GM21515 (cell line): ENCODE results near the gene DNAH5.

Source experiments
- ATAC-seq: cut with Tn5 transposase; IDR thresholded peaks from one replicate; pipeline ENCODE4 v1.9.1; 2021; ENCODE audit not compliant: unreplicated experiment

Gene DNAH5

GRCh38 chr5:13945271-13945670, 783 bp upstream of the DNAH5 start:
- no peak for ATAC-seq

DNA sequence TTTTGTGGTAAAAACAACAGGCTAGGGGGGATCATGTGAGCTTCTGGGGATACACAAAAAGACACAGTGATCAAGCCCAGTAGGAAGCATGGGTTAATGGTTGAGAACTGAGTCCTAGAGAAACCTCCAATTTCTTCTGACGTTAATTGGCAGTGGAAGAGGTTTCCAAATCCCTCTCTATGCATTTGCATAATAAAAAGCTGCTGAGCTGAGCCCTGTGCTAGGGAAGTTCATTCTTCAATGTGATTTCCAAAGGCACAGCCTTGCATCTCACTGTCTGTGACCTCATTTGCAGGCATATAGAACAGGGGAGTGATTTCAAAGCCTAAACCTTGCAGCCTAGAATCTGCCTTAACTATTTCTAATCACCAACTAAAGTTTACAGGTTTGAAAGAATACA, 812 bp downstream of the DNAH5 start:
- ATAC-seq: no peak

- no peak for ATAC-seq
These were observed 3.0 kb downstream of the DNAH5 start for GRCh38 chr5:13941468-13941867.

DNA sequence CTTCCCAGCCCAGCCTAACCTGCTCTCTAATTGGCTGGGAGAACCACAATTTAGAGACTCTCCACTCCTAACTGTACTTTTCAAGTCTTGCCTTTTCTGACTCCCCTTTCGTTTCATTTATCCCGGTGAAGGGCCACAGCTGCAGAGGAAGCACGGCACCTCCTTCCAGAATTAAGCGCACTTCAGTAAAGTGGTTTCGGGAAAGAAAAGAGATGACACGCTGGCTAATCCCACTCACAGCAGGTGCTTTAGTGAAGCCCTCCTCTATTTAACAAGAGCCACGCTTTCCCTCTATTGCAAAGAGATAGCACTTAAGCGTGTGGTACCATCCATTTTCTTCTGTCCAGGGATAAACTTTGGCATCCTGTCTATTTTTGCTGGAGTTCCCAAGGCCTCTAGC, 4.8 kb downstream of the DNAH5 start:
- no peak for ATAC-seq

DNA sequence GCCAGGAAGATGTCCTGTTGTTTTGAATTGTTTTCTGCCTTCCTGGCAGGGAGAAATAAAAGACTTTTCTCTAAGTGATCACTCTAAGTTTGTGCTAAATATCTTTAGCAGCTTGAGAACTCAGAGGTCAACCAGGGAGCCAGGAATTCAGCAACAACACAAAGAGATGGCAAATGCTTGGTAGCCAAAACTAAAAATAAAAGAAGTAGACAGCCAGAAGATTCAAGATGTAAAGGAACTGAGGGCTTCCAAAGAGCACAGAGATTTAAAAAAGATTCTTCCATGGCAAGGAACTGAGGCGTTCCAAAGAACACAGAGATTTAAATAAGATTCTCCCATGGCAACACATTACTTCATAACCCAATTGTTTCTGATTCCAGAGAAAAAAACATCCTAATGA, 9.6 kb downstream of the DNAH5 start:
- ATAC-seq: no peak

DNA sequence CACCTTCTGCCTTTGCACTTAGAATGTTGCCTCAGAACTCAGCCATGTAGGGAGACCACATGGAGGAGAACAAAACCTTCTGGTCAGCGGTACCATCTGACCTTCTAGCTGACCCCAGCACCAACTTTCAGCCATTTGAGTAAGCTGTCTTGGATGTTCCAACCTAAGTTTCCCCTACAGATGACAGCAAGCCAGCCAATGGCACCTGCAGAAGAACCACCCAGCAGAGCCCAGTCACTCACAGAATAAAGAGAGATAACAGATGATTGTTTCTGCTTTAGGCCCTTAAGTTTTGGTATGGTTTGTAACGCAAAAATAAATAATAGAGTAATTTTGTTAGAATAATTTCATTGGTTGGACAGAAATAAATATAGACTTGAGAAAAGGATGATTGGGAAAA, 10.4 kb downstream of the DNAH5 start:
- ATAC-seq: no peak

DNA sequence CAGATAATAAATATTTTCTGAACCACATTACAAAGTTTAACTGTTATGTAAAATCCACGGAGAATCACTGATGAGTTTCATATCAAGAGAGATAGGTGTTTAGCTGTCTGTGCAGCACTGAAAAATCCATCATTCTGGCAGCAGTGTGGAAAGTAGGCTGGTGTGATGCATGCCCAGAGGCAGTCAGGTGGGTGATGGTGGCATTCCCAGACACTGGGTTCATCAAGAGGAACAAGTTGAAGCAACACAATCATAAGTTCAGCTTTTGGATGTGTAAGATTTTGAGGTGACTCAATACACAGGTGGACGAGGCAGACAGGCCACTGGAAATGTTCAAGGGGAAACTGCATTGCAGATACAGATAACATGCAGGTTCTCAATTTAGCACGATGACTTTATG, 11.9 kb downstream of the DNAH5 start:
- ATAC-seq: no peak

- ATAC-seq: no peak
These were observed 12.5 kb downstream of the DNAH5 start for GRCh38 chr5:13932011-13932410.

DNA sequence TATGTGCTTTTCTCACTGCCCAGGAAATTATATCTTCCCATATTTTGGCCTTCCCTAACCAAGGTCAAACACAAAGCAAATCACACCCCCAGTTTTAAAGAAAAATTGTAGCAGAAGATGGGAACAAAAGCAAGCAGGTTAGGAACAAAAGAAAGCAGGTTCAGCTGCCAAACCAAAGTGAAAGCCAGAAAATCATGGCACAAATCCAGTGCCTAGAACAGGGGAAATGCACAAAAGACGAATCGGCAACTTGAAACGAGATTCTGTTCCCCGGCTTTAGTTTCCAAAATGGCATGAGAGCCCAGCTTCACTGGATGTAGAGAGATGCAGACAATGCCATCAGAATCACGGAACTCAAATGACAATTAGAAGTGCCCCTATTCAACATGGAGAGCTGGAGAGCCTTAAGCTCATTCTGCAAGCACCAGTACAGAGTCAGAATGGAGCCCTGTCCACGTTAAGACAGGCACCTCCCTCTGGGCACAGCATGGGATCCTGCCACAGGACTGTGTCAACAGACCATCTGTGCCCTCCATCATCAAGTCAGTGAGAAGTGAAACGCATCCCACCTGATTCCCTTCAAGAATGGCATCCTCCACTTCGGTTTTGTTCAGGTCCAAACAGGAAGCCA, 13.8 kb downstream of the DNAH5 start:
- ATAC-seq: no peak

DNA sequence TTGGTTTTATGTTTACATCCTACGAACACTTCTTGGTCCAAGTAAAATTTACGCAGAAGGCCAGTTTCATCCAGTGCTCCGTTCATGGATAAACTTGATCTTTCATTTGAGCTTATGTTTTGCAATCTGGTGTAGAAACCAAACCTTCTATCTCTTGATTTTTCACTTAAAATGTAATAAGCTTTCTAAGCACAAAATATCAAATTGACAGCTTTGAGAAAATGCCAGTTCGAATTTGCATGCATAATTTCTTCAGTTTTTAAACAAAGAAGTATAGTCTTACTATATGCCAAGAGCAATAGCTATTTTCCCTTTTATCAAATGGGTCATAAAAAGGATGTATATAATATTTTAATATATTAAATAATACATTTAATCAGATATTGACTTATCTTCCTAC, 17.8 kb downstream of the DNAH5 start:
- no peak for ATAC-seq

GRCh38 chr5:13921578-13921977, 22.9 kb downstream of the DNAH5 start:
- ATAC-seq: no peak

- ATAC-seq: no peak
These were observed 24.7 kb downstream of the DNAH5 start for GRCh38 chr5:13919786-13920185.

GRCh38 chr5:13919087-13919486, 25.4 kb downstream of the DNAH5 start:
- ATAC-seq: no peak

DNA sequence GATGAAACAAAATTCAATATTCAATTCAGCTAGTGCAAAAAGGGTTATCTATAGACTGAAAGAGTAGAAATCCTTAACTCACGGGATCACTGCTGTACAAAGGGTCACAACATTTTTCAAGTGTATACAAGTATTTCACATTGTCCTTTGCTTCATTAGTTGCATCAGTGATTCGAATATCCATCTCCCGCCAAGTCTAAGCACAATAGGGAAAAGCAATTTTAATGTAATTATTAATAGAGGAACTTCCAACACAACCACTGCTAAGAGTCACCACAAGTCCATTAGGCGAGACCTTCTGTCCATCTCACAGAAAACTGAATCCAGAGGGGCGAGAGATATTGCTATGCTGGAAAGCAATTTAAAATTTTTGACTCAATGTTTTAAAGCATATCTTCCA, 27.4 kb downstream of the DNAH5 start:
- ATAC-seq: no peak

GRCh38 chr5:13913962-13914361, 30.5 kb downstream of the DNAH5 start:
- ATAC-seq: no peak

DNA sequence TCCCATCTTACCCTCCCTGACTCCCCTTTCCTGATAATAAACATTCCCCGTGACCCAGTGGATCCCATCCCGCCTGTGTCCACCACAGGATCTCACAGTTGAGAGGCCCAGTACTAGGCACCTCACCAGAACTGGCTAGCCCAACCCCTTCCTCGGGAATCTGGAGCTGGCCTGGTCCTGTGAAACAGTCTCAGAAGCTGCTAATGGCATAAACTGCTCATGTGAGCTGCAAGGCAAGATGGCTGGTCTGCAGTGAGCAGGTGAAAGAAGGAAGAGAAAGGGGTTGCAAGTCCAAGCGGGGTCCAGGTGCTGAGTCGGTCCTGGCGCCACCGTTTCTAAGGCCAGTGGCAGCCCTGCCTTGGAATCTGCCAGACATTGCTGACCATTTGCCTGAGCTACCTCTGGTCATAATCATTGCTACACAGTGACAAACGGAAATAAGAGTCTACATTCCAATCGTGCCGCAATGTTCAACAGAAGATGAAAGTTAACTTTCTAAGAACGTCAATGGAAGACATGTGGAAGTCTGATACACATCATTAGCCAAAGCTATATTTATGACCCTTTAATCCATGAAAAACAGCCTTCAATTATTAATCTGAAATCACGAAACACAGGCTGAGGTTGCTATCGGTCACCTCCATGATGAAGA, 33.7 kb downstream of the DNAH5 start:
- no peak for ATAC-seq

DNA sequence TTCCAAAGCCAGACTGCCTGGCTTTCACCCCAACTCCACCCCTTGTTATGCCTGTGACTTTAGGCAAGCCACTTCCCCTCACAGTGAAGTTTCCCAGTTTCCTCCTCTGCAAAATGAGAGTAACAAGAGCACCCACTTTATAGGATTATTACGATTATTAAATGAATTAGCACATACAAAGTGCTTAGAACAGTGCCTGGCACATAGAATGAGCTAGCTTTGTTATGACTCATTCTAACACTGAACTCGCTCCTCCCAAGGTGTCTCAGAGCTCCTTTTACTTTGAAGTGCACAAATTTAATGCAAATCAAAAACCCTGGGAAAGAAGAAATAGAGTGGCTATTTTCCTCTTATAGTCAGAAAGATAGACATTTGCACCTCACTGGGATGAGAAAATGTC, 34.3 kb downstream of the DNAH5 start:
- ATAC-seq: no peak

- no peak for ATAC-seq
These were observed 35.2 kb downstream of the DNAH5 start for GRCh38 chr5:13909271-13909670.

DNA sequence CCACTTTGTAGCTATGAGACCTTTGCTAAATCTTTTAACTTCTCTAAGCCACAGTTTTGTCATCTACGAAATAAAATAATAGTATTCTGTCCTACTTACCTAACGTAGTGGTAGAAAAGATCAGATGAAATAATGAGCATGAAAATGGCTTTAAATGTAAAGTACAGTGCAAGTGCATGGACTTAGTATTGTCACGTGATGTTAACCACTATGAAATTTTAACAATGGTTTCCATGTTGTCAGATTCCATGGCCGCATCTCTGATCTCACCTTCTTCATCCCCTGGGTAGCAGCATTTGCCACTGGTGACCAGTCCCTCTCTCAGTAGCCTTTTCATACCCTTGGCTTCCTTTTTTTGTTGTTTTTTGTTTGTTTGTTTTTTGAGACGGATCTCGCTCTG, 45.9 kb downstream of the DNAH5 start:
- no peak for ATAC-seq

- no peak for ATAC-seq
These were observed 66.1 kb downstream of the DNAH5 start for GRCh38 chr5:13878357-13878756.

DNA sequence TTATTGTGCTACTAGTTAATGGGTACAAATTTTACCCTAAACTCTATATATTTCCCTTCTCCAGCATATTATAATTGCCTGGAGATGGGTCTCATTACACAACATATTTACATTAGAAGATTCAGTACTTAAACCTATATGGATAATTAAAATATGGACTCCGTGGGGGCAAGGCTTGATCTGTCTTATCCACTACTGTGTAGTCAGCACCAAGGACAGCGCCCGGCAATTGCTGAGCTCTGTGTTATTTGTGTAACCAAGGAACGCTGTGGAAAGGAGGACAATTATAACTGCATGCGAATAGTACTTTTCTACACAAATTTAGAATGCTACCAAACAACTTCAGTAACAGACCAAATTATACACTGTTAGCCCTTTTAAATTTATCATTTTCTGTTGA, 77.7 kb downstream of the DNAH5 start:
- no peak for ATAC-seq

GRCh38 chr5:13865312-13865711, 79.2 kb downstream of the DNAH5 start:
- no peak for ATAC-seq

DNA sequence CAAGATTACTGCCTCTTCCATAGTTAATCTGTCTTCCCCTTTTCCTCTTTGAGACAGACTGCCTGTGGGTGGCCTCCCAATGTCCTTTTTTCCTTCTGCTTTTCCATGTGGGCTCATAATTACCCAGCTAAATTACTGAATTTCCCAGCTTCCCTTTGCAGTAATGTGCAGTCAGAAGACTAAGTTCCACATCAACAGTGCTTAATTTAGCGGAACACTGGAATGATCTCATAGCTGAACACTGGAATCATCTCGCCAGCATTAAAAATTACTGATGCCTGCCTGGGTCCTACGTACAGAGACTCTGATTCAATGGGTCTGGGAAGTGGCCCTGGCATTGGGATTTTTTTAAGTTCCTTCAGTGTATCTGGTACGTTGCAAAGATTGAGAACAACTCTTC, 84.3 kb downstream of the DNAH5 start:
- no peak for ATAC-seq
